GM18498 (cell line): ENCODE data around the gene ARHGAP45.
"Not testable (repeated sequence)": the region's sequence is repeated elsewhere in the genome, so short reads cannot be mapped to it uniquely, and the experiment has no call there.

Experiments used
- ATAC-seq: cut with Tn5 transposase; IDR thresholded peaks from one replicate; pipeline ENCODE4 v1.9.1; 2021; ENCODE audit warnings: mild to moderate bottlenecking, moderate library complexity; ENCODE audit not compliant: unreplicated experiment

The ARHGAP45 gene

DNA sequence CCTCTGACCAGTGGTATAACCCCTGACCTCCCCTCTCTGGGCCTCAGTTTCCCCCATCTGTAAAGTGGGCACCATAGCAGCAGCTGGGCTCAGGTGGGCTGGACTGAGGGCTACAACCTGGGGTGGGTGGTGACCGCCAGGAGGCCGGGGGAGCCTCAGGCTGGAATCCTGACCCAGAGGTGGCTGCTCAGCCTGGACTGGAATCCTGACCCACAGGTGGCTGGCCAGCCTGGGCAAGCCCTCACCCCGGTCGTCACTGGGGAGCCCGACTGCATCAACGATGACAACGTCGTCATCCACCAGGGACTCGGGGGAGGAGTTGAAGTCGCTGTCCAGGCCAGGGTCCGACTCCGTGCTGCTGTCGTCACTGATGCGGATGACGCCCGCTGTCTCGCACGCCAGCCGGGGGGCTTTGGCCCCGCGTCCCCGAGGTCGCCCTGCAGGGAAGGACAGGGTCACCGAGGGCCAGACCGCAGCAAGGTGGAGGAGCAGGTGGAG is 47.1 kb downstream of the ARHGAP45 start:
- ATAC-seq = no peak

DNA sequence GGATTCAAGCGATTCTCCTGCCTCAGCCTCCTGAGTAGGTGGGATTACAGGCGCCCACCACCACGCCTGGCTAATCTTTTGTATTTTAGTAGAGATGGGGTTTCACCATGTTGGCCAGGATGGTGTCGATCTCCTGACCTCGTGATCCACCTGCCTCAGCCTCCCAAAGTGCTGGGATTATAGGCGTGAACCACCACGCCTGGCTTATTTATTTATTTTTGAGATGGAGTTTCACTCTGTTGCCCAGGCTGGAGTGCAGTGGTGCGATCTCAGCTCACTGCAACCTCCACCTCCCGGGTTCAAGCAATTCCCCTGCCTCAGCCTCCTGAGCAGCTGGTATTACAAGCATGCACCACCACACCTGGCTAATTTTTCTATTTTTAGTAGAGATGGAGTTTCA is 47.8 kb downstream of the ARHGAP45 start:
- not testable (repeated sequence) for ATAC-seq

DNA sequence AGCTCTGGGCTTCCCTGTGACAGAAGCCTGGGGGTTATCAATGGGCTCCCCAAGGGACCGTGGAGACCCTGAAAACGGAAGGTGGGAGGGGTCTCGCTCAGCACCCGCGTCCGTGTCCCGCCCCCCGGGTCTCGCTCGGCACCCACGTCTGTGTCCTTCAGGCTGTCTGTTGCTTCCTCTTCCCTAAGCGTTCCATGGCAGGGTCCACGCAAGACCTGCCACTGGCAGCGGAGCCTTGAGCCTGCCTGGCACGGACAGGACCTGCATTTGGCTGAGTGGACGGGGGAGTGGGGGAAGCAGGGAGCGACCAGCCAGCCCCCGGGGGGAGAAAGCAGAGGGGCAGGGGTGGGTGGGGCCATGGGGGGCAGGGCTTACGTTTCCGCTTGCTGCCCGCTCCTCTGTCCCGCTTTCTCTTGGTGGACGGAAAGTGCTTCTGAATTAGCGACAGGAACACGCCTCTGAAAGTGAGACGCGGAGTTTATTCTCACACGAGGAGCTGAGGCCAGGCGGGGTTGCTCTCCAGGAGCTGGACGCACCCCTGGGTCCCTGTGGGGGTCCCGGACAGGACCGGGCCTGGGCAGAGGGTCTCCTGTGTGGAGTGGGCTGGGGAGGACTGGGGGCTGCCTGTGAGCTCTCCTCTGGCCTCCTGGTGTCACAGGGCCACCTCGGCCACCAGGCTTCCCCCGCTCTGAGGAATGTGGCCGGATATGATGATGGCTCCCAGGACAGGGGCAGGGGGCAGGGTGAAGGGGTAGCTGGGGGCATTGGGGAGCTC is 48.9 kb downstream of the ARHGAP45 start:
- ATAC-seq = no peak

DNA sequence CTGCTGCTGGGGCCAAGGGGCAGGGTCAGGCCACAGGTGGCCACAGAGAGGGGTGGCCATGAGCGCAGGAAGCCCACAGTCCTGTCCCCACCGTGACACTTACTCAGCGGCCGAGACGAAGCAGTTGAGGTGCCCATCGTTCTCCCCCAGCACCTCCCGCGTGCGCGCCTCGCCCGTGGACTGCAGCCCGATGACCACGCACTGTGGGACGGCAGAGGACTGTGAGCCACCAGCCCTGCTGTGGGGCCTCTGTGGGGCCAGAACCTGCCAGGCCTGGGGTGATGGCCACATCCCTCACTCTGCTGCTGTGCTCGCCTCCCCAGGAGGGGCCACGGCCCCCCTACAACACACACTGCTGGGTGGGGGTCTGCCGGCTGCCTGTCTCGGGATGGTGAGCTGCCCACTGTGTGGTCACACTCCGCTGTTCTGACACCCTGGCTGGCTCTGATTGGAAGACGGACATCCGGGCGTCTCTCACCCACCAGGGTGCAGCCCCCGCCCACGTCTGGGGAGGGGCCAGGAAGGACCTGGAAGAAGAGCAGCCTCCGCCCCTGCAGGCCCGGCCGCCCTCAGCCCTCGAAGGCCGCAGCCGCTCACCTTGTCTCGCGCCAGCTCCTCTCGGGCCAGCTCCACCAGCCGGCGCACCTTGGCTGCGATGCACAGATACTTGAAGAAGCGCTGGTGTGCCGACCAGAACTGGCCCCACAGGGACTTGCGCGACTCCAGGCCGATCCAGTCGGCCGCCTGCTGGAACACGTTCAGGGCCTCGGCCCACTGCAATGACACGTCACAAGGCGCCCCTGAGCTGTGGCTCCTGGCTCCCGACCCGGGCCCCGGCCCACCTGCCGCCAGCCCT is 50.0 kb downstream of the ARHGAP45 start:
- ATAC-seq = no peak

DNA sequence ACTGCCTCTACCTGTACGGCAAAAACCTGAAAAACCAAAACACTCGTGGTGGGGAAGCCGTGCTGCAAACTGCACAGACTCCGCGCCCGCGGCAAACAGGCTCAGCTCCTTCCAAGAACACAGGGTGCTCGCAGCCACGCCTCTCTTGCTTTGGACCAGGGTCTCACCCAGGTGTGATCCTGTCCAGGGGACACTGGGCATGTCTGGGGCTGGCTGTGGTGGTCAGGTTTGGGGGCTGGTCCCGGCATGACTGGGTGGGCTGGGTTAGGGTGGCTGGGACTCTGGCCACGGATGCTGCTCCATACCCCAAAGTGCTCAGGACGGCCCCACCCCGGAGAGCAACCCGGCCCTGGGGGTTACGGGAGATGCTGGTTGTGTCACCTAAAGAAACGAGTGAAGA is 50.7 kb downstream of the ARHGAP45 start:
- no peak for ATAC-seq

DNA sequence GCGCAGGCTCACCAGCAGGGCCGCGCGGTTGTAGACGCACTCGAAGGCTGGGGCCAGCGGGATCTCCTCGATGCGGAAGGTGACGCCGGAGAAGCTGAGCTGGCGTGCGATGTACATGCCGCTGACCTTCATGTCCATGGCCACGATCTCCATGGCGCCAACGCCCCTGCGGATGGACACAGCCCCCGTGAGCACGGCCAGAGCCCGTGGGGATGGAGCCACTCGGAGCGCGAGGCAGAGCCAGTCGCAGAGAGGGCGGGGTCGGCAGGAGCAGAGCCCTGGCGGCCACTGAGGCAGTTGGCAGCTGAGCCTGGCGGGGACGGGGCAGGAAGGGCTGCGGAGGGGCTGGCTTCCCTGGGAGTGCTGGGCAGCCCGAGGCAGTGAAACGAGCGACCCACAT is 52.0 kb downstream of the ARHGAP45 start:
- no peak for ATAC-seq

DNA sequence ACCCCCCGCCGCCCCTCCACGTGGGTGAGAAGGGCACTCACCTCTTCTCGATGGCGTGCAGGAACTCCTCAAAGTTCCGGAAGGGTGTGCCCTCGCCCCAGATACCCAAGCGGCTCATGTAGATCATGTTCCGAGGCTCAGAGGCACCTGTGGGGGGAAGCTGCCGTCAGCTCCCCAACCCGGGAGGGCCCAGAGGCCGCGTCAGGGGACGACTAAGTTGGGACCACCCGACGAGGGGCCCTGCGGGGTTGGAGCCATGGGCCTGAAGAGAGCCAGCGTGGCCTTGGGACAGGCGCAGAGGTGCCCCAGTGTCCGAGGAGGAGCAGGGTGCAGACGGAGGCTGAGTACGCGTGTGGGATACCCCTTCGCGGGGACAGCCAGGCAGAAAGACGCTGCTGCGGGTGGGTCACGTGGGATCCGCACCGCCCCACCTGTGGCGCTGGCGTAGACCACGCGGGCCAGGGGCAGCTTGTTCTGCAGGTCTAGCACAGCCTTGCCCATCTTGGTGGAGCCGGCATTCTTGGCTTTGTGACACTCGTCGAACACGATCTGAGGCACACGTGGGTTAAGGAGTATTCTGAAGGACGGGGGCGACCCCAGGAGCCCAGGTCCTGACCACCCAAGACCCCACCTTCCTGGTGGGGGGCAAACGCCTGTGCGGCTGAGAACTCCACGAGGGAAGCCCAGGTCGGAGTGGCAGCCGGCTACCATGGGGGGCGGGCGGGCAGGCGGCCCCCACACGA is 52.7 kb downstream of the ARHGAP45 start:
- ATAC-seq = no peak

DNA sequence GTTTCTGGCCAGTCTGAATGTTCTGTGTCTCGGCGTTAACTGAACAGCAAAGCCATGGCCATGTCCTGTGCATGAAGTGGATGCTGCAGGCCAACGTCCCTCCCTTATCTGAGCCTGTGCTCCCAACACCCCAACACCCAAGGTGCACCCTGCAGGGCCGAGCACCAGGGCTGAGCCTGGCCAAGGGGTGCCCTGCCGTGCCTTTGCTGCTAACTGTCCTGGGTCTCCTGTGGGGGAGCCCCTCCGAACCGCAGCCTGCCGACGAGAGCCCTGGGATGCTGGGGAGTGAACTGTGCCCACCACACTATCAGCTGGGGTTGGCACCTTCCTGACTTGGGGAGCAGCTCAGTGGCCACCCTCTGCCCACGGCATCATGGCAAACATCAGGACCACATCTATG is 54.4 kb downstream of the ARHGAP45 start:
- no peak for ATAC-seq

DNA sequence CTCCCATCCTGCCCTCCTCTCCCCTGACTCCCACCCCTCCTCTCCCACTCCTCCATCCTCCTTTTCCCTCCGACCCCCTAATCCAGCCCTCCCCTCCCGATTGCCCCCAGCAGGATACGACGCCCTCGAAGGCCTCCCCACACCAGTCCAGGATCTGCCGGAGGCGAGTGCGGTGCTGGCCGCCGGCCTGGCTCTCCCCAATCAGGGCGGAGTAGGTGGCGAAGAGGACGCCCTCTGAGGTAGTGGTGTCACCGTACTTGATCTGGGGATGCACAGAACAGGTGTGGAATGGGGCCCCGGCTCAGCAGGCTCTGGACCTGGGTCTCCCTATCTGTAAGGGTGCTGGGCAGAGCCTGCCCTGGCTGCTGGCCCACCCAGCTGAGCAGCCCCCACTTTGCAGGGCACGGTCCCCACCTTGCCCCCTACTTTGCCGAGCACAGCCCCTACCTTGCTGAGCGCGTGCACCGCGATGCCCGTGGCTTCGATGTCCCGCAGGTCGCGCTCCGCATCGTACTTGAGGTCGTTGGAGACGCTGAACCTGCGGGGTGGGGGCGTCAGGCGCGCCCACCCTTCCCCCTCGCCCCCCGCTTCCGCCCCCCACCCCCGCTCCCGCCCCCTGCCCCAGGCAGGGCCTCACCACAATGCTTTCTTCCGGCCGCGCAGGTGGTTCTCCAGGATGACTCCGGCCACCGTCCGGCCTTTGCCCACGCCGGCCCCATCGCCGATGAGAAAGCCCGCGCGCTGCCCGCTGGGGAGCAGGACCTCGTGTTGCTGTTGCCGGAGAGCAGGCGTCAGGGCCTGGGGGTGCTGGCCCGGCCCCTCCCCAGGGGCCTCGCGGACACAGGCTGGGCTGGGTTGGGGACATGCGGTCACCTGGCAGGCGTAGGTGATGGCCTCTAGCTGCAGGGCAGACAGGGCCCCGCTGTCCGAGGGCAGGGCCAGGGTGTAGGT is 55.3 kb downstream of the ARHGAP45 start:
- ATAC-seq = no peak

DNA sequence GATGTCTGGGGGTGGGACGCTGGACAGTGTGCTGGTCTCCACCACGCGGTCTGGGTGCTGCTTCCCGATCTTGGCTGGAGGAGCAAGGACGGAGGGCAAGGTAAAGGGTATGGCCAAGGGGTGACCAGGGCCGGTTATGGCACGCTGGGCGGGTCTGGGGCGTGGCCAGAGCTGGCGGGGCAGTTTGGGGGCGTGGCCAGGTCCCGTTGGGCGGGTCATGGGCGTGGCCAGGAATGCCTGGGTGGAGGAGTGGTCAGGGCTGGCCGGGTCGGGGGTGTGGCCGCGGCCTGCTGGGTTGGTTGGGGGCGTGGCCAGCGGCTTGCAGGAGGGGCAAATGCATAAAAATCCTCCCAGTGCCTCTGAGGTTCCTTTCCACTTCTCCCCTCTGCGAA is 56.0 kb downstream of the ARHGAP45 start:
- ATAC-seq = no peak

DNA sequence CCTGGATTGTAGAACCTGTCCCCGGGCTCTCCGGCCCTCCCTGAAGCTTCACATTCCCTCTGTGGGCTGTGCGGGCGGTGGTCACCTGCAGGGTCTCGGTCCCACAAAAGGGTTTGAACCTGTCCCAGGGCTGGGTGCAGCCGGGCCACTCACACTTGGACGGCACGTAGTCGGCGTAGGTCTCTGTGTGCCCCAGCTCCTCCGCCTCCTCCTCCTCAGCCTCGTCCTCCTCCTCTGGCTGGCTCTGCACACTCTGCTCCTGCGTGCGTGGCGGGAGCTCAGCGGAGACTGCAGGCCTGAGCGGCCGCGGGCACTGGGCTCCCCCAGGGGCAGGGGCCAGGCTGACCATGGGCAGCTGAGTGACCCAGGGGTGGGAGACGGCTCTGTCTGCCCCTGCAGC is 56.4 kb downstream of the ARHGAP45 start:
- no peak for ATAC-seq

DNA sequence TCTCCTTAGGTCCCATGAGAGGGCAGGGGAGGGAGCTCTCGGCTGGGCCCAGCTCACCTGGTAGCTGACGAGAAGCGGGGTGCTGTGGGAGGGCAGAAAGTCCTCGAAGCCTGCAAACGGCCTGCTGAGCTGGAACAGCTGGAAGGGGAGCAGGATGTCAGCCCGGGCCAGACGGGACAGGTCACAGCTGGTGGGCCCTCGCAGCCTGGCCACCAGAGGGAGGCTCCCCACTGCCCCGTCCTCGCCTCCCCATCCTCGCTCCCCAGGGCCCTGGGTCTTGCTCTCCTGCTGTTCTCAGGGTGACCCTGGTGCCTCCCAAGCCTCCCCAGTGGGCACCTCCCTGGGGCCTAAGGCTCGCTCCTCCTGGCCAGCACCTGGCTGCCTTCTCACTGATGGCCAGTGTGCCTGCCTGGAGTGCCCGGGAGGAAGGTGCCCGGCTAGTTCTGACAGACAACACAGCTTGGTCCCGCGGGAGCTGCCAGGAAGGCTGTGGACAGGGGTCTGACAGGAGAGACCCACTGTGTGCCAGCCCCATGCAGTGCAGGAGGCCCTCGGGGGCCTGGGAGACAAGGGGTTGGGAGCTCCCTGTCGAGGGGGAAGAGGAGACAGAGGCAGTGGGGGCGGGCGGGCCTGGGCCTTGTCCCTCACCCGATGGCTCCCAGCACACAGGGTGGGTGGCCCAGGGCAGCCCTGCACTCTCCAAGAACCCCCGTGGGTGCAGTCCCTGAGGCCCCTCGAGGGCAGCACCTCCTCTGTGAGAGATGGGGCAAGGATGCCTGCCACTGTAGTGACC is 57.1 kb downstream of the ARHGAP45 start:
- no peak for ATAC-seq

DNA sequence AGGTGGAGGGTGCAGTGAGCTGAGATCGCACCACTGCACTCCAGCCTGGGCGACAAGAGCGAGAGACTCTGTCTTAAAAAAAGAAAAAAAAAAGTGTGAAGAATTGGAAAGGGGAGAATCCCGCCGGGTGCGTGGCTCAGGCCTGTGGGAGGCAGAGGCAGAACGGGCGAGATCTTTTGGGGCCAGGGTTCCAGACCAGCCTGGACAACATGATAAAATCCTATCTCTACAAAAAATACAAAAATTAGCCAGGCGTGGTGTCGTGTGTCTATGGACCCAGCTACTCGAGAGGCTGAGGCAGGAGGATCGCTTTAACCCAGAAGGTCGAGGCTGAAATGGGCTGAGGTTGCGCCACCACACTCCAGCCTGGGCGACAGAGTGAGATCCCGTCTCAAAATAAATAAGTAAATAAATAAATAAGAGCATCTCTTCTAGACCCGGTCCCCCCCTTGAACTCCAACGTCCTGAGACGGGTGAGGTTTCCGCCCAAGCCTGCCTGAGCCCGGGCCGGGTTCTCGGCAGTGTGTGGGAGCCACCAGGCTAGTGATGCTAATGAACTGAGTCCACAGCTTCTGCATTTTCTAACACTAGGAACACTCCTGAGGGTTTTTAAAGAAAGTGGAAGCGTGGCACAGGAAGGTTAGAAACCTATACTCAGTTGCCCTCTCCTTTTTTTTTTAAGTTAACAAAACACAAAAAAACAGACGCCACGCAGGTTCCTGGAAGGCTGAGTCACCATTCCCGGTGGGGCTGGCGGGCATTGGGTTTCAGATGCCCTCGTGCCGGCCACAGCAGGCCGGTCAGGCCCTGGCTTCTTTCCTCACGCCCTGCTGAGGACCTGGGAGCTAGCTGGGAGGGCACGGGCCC is 58.9 kb downstream of the ARHGAP45 start:
- ATAC-seq = no peak

DNA sequence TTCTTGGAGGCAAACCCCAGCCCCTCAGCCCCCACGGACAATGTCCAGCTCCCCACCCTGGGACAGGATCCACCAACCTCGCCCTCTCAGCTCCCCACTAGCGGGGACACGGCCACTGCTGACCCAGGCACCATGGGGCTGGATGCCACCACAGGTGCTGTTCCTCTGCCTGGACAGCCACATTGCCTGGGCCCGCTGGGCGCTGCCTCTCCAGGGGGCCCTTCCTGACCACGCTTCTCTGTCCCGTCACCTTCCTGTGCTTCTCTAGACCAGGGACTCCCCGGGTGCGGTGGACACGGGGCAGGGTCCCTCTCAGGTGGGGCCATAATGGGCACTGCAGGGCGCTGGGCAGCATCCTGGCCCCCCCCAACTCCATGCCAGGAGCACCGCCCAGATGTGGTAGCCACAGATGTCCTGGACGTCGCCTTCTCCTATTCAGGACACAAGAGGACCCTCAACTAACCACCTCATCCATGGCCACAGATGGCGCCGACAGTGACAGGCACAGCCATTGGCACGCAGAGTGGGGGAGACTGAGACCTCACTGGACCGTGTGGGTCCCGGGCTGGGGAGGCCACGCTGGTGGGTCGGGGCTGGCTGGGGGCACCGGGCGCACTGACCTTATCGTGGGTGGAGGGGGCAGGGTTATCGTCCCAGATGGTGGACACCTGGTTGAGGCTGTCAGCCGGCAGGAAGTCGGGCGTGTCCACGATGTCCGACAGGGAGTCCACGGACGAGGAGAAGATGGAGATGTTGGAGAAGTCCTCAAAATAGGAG is 60.2 kb downstream of the ARHGAP45 start:
- ATAC-seq = no peak

DNA sequence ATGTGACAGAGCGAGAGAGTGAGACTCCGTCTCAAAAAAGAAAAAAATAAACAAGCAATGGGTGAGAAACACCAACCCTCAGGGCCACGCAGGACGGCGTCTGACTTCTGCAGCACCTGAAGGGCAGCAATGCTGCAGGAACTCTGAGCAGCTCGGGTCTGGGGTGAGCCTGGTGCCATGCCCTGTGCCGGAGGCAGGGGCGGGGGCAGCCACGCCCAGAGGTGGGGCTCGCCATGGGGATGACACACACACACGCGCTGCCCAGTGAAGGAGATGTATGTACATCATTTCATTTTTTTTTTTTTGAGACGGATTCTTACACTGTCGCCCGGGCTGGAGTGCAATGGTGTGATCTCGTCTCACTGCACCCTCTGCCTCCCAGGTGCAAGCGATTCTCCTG is 61.1 kb downstream of the ARHGAP45 start:
- no peak for ATAC-seq

DNA sequence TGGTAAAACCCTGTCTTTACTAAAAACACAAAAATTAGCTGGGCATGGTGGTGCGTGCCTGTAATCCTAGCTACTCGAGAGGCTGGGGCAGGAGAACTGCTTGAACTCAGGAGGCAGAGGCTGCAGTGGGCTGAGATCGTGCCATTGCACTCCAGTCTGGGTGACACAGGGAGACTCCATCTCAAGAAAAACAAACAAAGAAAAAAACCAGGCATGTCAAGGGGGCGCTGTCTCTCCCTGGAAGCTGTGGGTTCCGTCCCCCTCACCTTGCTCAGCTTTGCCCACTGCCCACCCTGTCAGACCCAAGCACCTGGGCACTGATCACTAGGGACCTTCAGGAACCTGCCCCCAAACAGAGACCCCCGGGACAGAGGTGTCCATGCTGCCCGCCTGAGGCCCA is 62.1 kb downstream of the ARHGAP45 start:
- ATAC-seq = not testable (repeated sequence)

DNA sequence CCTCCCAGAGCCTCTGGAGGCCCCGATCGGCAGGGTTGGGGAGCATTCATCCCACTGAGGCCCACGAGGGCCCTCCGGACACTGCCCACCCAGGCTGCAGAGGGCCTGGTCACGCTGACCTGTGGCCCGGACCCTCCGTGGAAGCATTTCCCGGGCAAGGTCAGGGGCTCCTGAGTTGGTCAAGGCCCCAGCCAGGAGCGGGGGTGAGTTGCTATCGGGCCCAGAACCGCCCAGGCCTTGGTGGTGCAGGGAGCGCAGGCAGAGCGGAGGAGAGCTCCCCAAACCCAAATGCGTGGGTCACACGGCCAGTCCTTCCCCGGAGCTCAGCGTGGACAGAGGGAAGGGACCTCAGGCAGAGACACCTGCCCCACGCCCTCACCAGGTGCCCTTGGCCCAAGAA is 62.6 kb downstream of the ARHGAP45 start:
- ATAC-seq = no peak
